Heart right ventricle (tissue), 16 donors: ENCODE data around the gene DNAH12. TPM values are rescaled to one million over a fixed set of nuclear protein-coding genes. Genes with fewer than 3 reads are reported as not detected.
A peak's percentile ranks its signal among the peaks of the same experiment; 100 is the strongest.

Experiments used
- ATAC-seq, 8 donors: fragments of 200-7000 bp; cut with Tn5 transposase; one replicate each; pipeline ENCODE4 v1.9.1; 2020; ENCODE audit warnings: mild to moderate bottlenecking in 8 of 8, moderate library complexity in 8 of 8, moderate number of reproducible peaks in 1 of 8
- DNase-seq, 2 donors: peaks; one replicate each; pipeline ENCODE4 v3.0.0-alpha.2; 2020
- H3K27ac ChIP-seq, 10 donors: fragments of 200-600 bp; sonication (generic) in 2 of 10; one replicate each; pipeline versions ENCODE4 v1.5.0 to v1.8.0; 2020 to 2022; ENCODE audit warnings: mild to moderate bottlenecking in 3 of 10
- H3K27me3 ChIP-seq, 7 donors: fragments of 200-600 bp; one replicate each; pipeline ENCODE4 v1.8.0; 2021 to 2022; ENCODE audit warnings: mild to moderate bottlenecking in 2 of 7
- H3K36me3 ChIP-seq, 9 donors: fragments of 200-600 bp; sonication (generic) in 1 of 9; one replicate each; pipeline versions ENCODE4 v1.5.0 to v1.8.0; 2020 to 2022; ENCODE audit warnings: mild to moderate bottlenecking in 2 of 9
- H3K4me1 ChIP-seq, 9 donors: fragments of 200-600 bp; sonication (generic) in 1 of 9; one replicate each; pipeline versions ENCODE4 v1.5.0 to v1.8.0; 2020 to 2022; ENCODE audit warnings: mild to moderate bottlenecking in 4 of 9
- H3K4me3 ChIP-seq, 10 donors: fragments of 200-600 bp; sonication (generic) in 2 of 10; one replicate each; pipeline versions ENCODE4 v1.5.0 to v1.8.0; 2020 to 2022; ENCODE audit warnings: mild to moderate bottlenecking in 7 of 10, moderate library complexity in 2 of 10
- H3K9me3 ChIP-seq, 11 donors: fragments of 200-600 bp in 10 of 11; sonication (generic) in 2 of 11; one replicate each; pipeline versions ENCODE4 v1.5.0 to v1.8.0; 2013 to 2022; ENCODE audit warnings: mild to moderate bottlenecking in 2 of 11, control low read depth in 1 of 11, moderate library complexity in 1 of 11
- WGBS, 2 donors: extraction: QIAGEN DNeasy Blood & Tissue Kit; methylation state at CpG; one replicate each; pipeline ENCODE4 v1.1.7; 2013; ENCODE audit warnings: inconsistent platforms in 1 of 2; 5-methylcytosine and 5-hydroxymethylcytosine counted together
- intact Hi-C, 10 donors: fragments of 100-400 bp; cut with DNase I; formaldehyde crosslinking; loops; one replicate each; pipeline versions ENCODE4 v1.11.1 to v1.14.2; 2022
- polyA plus RNA-seq, 2 donors: library from polyadenylated mRNA; stranded (reverse); fragments of 200-250 nt; gene quantifications; one replicate each; pipeline ENCODE4 v1.2.3, GENCODE V29; 2013
- total RNA-seq, 10 donors: library from RNA; stranded (reverse); fragmentation: NEBNext Ultra II Directional in 3 of 10; extraction: Animal tissue kit (Norgen Biotek cat#: 25700) in 3 of 10; gene quantifications; one replicate each; pipeline versions ENCODE4 v1.2.1 to v1.2.4, GENCODE V29; 2021 to 2023
- TF ChIP-seq, protein P1 (sequence below), 9 donors: fragments of 200-600 bp; sonication (generic) in 2 of 9; IDR thresholded peaks; one replicate each; pipeline versions ENCODE4 v1.5.0 to v1.8.0; 2021 to 2022; ENCODE audit warnings: antibody characterized with exemption in 9 of 9, mild to moderate bottlenecking in 5 of 9, moderate library complexity in 1 of 9
- donor health status: Arrhythmogenic right ventricular cardiomyopathy.
- donor health status: ischemic (EF 13 %, LVEDD 7.1; RV severe dilation, severe dysfunction).
- donor health status: healthy with polysubstance abuse.
- donor health status: DM: no; HTN: yes; CAD: no.
- donor health status: DM: no; HTN: no; CAD: no.
- donor health status: ischemic (EF 25% LVEDD 6.9; RV normal size, moderate dysfunction).
- donor health status: ischemic (EF 25% LVEDD 5.7; RV mildly dilated, moderate dysfunction).
- donor health status: healthy.
- donor health status: DM: yes; HTN: yes; CAD: no.
- donor health status: Ischemic cardiomyopathy.
- donor health status: ischemic (EF 35%, LVEDD 5.7; RV mildly dilated, moderate dysfunction).
- donor health status: nonischemic (EF 11% LVEDD 7.7; RV severe dilation, severe dysfunction).
- donor health status: DM: yes; HTN: yes; CAD: no.
- donor health status: PGD.
- donor health status: ischemic (EF 29% LVEDD 5.4; RV normal size, mild dysfunction).
- donor health status: nonischemic (EF 23%, LVEDD 6.1; RV moderate dilation, normal function).

DNAH12 gene
- total and polyA plus RNA-seq, 12 donors = 0.01 to 0.44 (median 0.12) TPM; not detected in 4

DNA sequence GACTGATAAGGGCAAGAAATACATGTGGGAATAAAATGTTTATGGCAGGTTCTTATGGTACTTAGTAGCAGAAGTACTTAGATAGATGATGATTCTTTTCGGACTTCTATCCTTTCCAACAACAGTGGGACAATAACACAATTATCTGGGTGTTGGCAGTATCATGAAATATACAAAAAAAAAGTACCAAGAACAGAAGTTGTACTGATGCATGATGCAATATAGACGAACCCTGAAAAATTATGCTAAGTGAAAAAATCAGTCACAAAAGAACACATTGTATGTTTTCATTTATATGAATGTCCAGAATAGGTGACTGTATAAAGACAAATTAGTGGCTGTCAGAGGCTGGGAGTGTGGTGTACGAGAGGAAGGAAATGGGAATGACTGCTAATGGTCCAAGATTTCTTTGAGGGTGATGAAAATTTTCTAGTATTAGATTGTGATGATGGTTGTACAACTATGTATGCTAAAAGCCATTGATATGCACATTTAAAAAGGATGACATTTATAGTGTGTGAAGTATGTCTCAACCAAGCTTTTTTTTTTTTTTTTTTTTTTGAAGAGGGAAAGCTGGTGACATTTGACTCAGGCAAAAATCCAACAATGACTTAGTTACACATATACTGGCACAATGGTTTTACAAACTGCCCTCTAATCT, 32.0 kb upstream of the DNAH12 start:
- DNase-seq = no peak
- no peaks in the 10 kb centered on the region for H3K9me3 ChIP-seq
- peaks cover 0 to 100% (median 46%) of the 10 kb centered on the region in 9 donors for H3K36me3 ChIP-seq
- peaks cover 0 to 24% (median 16%) of the 10 kb centered on the region in 9 donors for H3K4me1 ChIP-seq
- peak in 2 of 8 donors; percentile 27 to 33 for ATAC-seq
- H3K27me3 ChIP-seq = no peaks in the 10 kb centered on the region
- peak overlapping the region in 7 of 10 donors; percentile 2 to 42 (median 5) for H3K27ac ChIP-seq
- intact Hi-C loops = no loop called here
- WGBS, 2 donors = 65 to 67% methylated on average over 3 of the region's 3 CpGs
- H3K4me3 ChIP-seq = no peak overlapping the region
- TF ChIP-seq, protein P1, sequence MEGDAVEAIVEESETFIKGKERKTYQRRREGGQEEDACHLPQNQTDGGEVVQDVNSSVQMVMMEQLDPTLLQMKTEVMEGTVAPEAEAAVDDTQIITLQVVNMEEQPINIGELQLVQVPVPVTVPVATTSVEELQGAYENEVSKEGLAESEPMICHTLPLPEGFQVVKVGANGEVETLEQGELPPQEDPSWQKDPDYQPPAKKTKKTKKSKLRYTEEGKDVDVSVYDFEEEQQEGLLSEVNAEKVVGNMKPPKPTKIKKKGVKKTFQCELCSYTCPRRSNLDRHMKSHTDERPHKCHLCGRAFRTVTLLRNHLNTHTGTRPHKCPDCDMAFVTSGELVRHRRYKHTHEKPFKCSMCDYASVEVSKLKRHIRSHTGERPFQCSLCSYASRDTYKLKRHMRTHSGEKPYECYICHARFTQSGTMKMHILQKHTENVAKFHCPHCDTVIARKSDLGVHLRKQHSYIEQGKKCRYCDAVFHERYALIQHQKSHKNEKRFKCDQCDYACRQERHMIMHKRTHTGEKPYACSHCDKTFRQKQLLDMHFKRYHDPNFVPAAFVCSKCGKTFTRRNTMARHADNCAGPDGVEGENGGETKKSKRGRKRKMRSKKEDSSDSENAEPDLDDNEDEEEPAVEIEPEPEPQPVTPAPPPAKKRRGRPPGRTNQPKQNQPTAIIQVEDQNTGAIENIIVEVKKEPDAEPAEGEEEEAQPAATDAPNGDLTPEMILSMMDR (IDR thresholded peaks at IDR 0.05) = no peak

DNA sequence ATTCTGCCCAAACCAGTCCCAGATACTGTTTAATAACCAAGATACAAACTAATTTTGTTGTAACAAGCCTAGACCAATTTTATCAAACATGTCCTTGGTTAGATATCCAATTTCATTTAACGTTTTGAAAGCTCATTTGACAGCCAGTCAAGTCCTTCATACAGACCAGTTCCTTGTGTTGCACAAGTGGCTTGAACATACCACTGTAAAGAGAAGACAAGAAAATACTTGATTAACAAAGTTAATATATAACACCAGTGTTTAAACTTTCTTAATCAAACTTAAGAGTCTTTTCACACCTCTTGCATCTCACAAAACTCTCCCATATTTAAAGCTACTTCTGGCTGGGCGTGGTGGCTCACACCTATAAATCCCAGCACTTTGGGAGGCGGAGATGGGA, 28.0 kb upstream of the DNAH12 start:
- H3K4me1 ChIP-seq = peaks cover 0 to 22% (median 11%) of the 10 kb centered on the region in 9 donors
- H3K9me3 ChIP-seq = no peaks in the 10 kb centered on the region
- 70 to 76% methylated on average over 3 of the region's 3 CpGs for WGBS, 2 donors
- intact Hi-C loops = no loop called here
- H3K4me3 ChIP-seq = no peak overlapping the region
- DNase-seq (no peak), ATAC-seq (no peak)
- H3K27me3 ChIP-seq = no peaks in the 10 kb centered on the region
- H3K36me3 ChIP-seq = peaks cover 0 to 99% (median 47%) of the 10 kb centered on the region in 9 donors
- TF ChIP-seq, protein P1 (IDR thresholded peaks at IDR 0.05) = no peak
- H3K27ac ChIP-seq = no peak overlapping the region

DNA sequence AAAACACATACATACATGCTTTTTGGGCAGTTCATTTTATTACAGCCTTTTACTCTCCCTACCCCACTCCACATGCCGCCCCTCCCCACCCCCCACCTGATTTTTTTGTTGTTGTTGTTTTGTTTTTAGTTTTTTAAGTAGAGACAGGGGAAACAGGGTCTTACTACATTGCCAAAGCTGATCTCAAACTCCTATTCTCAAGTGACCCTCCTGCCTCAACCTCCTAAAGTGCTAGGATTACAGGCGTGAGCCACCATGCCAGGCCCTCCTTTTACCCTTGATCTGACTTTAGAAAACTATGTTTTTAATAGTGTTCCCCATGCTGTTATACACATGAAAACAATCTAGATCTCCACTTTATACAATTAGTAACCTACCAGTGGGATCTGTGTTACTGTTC, 26.7 kb upstream of the DNAH12 start:
- no peak for DNase-seq
- TF ChIP-seq, protein P1 (IDR thresholded peaks at IDR 0.05) = no peak
- Histone ChIP-seq H3K4me3 (no peak overlapping the region), H3K36me3 (peaks cover 0 to 100% (median 47%) of the 10 kb centered on the region in 9 donors), H3K27me3 (no peaks in the 10 kb centered on the region), H3K27ac (no peak overlapping the region), H3K9me3 (no peaks in the 10 kb centered on the region), H3K4me1 (peaks cover 0 to 13% (median 4%) of the 10 kb centered on the region in 9 donors)
- intact Hi-C loops = no loop called here
- 97 to 99% methylated on average over 2 of the region's 2 CpGs for WGBS, 2 donors
- no peak for ATAC-seq

DNA sequence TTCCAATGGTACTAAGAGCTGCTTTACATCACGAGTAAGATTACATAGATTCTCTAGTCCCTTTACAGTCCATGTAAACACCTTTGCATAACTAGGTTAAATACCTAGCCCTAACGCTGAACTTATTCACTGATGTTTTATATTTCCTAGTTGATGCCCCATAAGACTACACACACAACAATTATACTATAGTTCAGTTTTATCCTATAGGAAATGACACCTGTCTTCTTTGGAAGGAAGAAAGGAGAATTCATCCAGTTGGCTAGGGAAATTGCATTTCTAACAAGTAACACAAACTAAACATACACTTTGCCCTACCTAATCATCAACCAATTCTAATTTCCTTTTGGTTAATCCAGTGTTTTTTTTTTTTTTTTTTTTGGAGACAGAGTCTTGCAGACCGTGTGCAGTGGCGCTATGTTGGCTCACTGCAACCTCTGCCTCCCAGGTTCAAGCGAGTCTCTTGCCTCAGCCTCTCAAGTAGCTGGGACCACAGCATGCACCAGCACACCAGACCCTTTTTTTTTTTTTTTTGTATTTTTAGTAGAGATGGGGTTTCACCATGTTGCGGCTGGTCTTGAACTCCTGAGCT, 25.8 kb upstream of the DNAH12 start:
- H3K9me3 ChIP-seq = no peaks in the 10 kb centered on the region
- TF ChIP-seq, protein P1 (IDR thresholded peaks at IDR 0.05) = no peak
- intact Hi-C loops = no loop called here
- no peaks in the 10 kb centered on the region for H3K27me3 ChIP-seq
- no peak overlapping the region for H3K27ac ChIP-seq
- no peak overlapping the region for H3K4me3 ChIP-seq
- WGBS, 2 donors = 90 to 95% methylated on average over 5 of the region's 6 CpGs
- peaks cover 0 to 100% (median 44%) of the 10 kb centered on the region in 9 donors for H3K36me3 ChIP-seq
- H3K4me1 ChIP-seq = peaks cover 0 to 10% (median 4%) of the 10 kb centered on the region in 9 donors
- no peak for ATAC-seq
- DNase-seq = no peak
